T-helper 2 cell treated with Interferon-gamma antibody and Interleukin-4, amounts not matched to agents 5 μg/mL and 100 μg/mL, for 36 hours (primary cell): ENCODE results near the gene CACNB1.
A peak's percentile ranks its signal among the peaks of the same experiment; 100 is the strongest.

ENCODE experiments used
- DNase-seq: peaks from one replicate; pipeline ENCODE4 v3.0.0; 2021; ENCODE audit warnings: low spot score
- H3K27ac Mint-ChIP-seq: one replicate; pipeline ENCODE4 v1.8.0; 2021; ENCODE audit warnings: mild to moderate bottlenecking, mixed read lengths
- H3K27me3 Mint-ChIP-seq: one replicate; pipeline ENCODE4 v1.8.0; 2021; ENCODE audit warnings: low read depth, mixed read lengths
- H3K36me3 Mint-ChIP-seq: one replicate; pipeline ENCODE4 v1.8.0; 2021; ENCODE audit warnings: low read depth, mixed read lengths
- H3K4me1 Mint-ChIP-seq: one replicate; pipeline ENCODE4 v1.8.0; 2021; ENCODE audit warnings: low read depth, mixed read lengths
- H3K4me3 Mint-ChIP-seq: one replicate; pipeline ENCODE4 v1.8.0; 2022; ENCODE audit warnings: mild to moderate bottlenecking, moderate library complexity, mixed read lengths
- H3K9me3 Mint-ChIP-seq: one replicate; pipeline ENCODE4 v1.8.0; 2021; ENCODE audit warnings: mixed read lengths

Gene CACNB1

DNA sequence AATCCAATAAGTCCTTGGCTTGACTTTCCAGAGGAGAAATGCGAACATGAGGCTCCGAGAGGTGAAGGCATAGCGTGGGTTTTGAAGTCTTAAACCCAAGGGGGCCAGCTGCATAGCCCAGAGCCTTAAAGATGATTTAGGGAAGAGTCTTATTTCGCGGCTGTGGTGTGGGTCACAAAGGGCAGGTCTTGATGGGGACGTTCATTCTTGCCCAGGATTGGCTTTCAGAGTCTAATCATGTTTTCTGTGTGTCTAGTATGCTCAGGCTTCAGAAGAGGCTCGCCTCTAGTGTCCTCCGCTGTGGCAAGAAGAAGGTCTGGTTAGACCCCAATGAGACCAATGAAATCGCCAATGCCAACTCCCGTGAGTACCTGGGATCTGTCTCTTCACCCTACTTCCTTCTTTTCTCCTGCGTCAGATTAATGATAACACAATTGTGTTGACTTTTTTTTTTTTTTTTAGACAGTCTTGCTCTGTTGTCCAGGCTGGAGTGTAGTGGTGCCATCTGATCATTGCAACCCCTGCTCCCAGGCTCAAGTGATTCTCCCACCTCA is 3.6 kb upstream of the CACNB1 start:
- H3K36me3 Mint-ChIP-seq = peaks cover 45% of the 10 kb centered on the region

DNA sequence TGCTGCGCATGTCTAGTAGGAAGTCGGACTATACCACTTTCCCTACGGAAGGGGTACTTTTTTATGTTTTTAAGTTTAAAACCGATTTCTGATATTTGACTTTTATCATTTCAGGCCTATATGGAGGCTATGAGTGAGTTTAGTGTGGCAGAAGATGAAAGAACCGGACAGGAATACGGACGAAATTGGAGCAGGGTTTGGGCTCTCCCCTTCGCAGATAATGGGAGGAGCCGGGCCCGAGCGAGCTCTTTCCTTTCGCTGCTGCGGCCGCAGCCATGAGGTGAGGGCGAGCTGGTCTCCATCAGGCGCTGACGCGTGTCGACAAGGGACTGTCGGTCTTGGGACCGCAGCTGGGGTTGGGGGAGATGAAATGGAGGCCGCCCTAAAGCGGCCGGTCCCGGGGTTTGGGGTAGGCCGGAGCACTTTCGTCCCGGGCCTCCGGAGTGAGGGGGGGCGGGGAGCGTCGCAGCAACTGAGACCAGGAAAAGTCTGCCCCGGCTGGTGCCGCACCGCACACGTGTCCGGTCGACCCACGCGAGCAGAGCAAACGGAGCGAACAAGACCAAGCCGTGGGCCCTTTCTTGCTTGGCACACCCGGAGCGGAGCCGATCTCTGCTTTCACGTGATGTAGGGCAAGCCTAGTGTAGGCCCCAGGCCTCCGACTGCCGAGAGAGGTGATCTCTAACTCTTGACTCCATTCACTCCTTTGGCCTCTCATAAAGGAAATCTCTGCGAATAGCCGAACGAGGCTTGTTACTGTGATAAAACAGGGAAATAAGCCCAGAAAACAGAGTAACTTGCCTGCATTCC is 2.8 kb upstream of the CACNB1 start, which contains the start of gene RPL19:
Gene RPL19 (plus strand): TSS at position 214 of the 810 bp plus-strand sequence. CDS start 62 bp downstream, at position 276.
- peaks cover 44% of the 10 kb centered on the region for H3K4me1 Mint-ChIP-seq
- H3K9me3 Mint-ChIP-seq = no peaks in the 10 kb centered on the region
- H3K27me3 Mint-ChIP-seq = no peaks in the 10 kb centered on the region
- peaks cover 45% of the 10 kb centered on the region for H3K36me3 Mint-ChIP-seq
- peak; percentile 77 for DNase-seq
- H3K27ac Mint-ChIP-seq = peak within 1 kb of the TSS; percentile 97
- peak within 1 kb of the TSS; percentile 84 for H3K4me3 Mint-ChIP-seq

More for the DNA sequence above, 3.6 kb upstream of the CACNB1 start:
- Mint-ChIP-seq H3K9me3 (no peaks in the 10 kb centered on the region), H3K27ac (peak overlapping the region; percentile 97), H3K27me3 (no peaks in the 10 kb centered on the region), H3K4me1 (peaks cover 39% of the 10 kb centered on the region), H3K4me3 (peak overlapping the region; percentile 84)
- no peak for DNase-seq

DNA sequence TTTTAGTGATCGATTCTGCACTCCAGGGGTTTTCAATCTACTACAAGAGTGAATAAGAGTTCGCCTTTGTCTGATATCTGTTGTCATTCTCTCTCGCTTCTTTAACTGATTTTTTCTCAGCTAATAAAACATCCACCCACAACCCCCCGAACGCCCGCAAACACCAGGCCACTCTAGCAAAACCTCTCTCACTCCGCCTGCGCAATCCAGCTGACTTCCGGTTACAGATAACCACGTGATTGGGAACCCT is 2.3 kb upstream of the CACNB1 start:
- H3K4me1 Mint-ChIP-seq = peaks cover 44% of the 10 kb centered on the region
- peak overlapping the region; percentile 97 for H3K27ac Mint-ChIP-seq
- H3K9me3 Mint-ChIP-seq = no peaks in the 10 kb centered on the region
- H3K36me3 Mint-ChIP-seq = peaks cover 40% of the 10 kb centered on the region
- peak overlapping the region; percentile 84 for H3K4me3 Mint-ChIP-seq
- peak; percentile 89 for DNase-seq
- H3K27me3 Mint-ChIP-seq = no peaks in the 10 kb centered on the region

DNA sequence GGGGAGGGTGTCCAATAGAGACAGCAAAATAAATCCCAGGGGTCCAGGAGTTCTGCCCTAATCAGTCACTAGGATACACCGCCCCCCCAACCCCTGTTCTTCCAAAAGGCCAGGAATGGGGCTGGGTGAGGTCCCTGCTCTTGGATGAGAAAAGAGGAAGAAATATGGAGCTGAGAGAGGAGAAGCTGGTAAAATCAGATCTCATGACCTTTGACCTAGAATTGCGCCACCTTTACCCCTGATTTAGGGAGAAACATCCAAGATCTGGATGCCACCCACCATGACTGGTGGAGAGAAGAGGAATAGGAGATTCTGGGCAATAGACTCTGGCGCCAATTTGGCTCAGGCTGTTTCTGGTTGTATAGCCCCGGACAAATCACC is 707 bp upstream of the CACNB1 start:
- Mint-ChIP-seq H3K36me3 (peaks cover 29% of the 10 kb centered on the region), H3K4me1 (peaks cover 46% of the 10 kb centered on the region), H3K4me3 (peak overlapping the region; percentile 82), H3K27ac (peak overlapping the region; percentile 71), H3K9me3 (no peaks in the 10 kb centered on the region), H3K27me3 (no peaks in the 10 kb centered on the region)
- no peak for DNase-seq

DNA sequence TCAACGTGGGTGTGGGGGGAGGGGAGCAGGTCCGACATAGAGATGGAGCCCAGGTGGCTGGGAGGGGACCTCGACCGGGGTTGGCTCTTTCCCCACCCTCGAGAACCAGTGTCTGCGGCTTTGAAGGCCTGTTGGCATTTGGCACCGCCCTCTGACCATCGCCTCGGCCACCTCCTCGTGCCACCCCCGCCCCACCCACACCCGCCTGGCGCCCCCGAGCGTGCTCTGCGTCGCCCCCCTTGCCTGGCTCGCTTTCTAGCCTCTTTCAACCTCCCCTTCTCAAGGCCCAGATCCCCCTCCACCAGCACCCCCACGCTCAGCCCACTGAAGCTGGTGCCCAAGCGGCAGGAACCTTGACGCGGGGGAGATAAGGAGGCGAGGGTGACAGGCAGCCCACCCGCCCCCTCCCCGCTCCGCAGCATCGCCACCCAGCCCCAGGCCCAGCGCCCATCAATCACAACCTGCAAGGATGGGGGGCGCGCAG is 619 bp downstream of the CACNB1 start:
- Mint-ChIP-seq H3K4me1 (peaks cover 38% of the 10 kb centered on the region), H3K9me3 (no peaks in the 10 kb centered on the region), H3K4me3 (peak overlapping the region; percentile 82), H3K36me3 (peaks cover 23% of the 10 kb centered on the region), H3K27ac (peak overlapping the region; percentile 44), H3K27me3 (no peaks in the 10 kb centered on the region)
- DNase-seq = no peak

DNA sequence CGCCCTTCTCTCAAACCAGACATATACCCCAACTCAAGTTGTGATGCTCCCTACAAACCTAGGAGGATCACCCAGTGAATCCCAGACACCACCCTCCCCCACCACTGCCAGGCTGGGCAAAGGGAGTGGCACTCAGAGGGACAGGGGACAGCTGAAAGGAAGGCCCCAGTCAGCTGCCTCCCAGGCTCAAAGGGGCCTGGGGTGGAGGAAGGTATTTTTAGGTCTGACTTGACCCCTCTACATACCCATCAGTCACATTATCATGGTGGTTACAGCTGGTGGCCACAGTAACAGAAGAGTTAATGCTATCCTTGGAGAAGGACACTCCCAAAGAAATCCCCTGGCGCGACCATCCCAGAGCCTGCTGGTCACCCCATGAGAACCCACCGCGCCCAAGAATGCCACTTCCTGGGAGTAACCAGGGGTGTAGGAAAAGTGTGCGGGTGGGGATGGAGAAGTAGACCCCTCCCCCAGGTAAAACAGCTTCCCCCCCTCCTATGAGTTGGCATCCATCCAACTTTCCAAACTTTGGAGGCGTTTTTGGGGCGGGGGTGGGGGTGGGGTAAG is 1.1 kb downstream of the CACNB1 start:
- peaks cover 34% of the 10 kb centered on the region for H3K4me1 Mint-ChIP-seq
- peaks cover 21% of the 10 kb centered on the region for H3K36me3 Mint-ChIP-seq
- DNase-seq = no peak
- H3K27me3 Mint-ChIP-seq = no peaks in the 10 kb centered on the region
- no peaks in the 10 kb centered on the region for H3K9me3 Mint-ChIP-seq
- H3K27ac Mint-ChIP-seq = peak overlapping the region; percentile 51
- peak overlapping the region; percentile 76 for H3K4me3 Mint-ChIP-seq

DNA sequence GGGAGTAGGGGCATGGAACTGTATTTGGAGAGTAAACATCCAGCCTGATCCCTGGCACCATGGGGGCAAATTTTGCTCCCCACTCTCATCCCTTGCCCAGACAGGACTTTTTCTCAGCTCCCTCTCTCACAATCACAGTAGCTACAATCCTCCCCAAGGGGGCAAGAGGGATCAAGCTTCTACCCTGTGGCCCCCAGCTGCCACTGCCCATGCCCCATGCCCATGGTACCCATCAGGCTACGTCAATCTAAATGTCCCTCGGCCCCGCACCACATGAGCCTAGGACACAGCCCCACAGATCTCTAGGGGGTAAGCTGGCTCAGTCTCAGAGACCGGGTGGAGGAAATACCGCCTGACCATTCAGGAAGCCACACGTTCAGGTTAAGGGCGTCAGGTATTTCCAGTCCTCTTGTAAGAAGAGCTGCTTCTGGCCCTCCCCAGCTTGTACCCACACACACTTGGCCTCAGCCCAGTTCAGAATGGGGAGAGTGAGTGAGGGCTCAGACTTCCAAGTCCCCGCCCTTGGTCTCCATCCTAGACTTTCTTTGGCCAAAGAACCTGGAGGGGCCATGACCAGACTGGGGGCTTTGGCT is 1.8 kb downstream of the CACNB1 start:
- H3K27me3 Mint-ChIP-seq = no peaks in the 10 kb centered on the region
- H3K9me3 Mint-ChIP-seq = no peaks in the 10 kb centered on the region
- no peak for DNase-seq
- peak overlapping the region; percentile 64 for H3K27ac Mint-ChIP-seq
- H3K4me1 Mint-ChIP-seq = peaks cover 30% of the 10 kb centered on the region
- peaks cover 15% of the 10 kb centered on the region for H3K36me3 Mint-ChIP-seq
- H3K4me3 Mint-ChIP-seq = peak overlapping the region; percentile 76

DNA sequence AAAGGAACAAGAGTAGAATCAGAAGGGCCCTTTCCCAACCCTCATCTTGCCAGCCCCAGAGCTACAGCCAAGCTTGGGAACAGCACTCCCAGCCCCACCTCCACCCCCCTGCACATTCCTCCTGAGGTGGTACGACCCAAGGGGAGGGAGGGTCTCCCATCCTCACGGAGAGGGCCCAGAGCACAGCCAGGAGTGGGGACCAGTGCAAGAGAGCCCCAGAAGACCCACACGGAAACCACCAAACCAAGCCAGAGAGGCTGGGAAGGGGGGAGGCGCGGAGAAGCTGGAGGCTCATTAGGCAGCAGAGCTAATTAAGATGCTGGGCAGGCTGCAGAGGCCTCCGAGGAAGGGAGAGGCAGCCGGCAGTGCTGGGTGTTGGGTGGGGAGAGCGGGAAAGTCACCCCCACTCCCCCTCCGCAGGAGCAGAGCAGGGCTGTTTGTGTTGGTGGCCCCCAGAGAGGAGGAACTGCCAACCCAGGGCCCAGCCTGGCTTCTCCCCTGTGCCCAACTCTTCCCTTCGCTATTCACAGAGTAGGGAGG is 2.4 kb downstream of the CACNB1 start:
- Mint-ChIP-seq H3K36me3 (peaks cover 11% of the 10 kb centered on the region), H3K4me1 (peaks cover 30% of the 10 kb centered on the region), H3K27ac (no peak overlapping the region), H3K4me3 (no peak overlapping the region), H3K9me3 (no peaks in the 10 kb centered on the region), H3K27me3 (no peaks in the 10 kb centered on the region)
- no peak for DNase-seq

DNA sequence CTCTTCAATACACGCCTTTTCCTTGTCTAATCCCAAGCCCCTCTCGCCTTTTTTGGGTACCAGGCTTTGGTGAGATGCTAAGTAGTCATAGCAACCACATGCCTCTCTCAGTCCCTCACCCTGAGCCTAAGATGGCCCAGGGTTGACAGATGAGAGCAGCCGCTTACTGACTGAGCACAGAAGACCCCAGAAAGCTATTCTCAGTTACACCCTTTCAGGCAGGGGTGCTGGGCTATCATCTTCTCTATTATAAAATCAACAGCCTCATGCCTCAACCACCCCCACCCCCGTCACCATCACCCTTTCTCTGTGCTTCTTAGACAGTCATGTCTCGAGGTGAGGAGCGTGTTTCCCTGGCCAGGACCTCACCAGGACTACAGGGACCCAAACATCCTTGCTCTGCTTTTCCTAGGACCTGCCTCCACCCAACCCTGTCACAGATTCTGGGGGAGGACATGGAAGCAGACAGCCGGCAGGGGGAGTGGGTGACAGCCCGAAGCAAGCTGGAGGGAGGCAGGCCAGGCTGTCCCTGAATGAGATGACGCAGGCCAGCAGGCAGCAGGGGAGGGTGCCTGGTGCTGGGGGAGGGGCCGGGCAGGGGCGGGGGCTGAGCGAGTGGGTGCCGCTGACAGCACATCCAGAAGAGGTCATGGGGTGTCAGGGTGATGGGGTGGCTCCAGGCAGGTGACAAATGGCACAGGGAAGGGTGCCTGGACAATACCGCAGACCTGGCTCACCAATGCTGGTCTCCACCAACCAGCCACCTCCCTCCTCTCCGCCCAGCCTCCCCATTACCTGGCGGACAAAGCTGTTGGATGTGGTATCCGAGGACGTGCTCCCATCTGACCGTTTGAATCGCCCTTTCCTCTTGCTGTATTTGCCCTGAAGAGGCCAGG is 3.1 kb downstream of the CACNB1 start:
- no peak overlapping the region for H3K27ac Mint-ChIP-seq
- peaks cover 9% of the 10 kb centered on the region for H3K36me3 Mint-ChIP-seq
- no peak overlapping the region for H3K4me3 Mint-ChIP-seq
- H3K4me1 Mint-ChIP-seq = peaks cover 27% of the 10 kb centered on the region
- H3K27me3 Mint-ChIP-seq = no peaks in the 10 kb centered on the region
- no peak for DNase-seq
- H3K9me3 Mint-ChIP-seq = no peaks in the 10 kb centered on the region

DNA sequence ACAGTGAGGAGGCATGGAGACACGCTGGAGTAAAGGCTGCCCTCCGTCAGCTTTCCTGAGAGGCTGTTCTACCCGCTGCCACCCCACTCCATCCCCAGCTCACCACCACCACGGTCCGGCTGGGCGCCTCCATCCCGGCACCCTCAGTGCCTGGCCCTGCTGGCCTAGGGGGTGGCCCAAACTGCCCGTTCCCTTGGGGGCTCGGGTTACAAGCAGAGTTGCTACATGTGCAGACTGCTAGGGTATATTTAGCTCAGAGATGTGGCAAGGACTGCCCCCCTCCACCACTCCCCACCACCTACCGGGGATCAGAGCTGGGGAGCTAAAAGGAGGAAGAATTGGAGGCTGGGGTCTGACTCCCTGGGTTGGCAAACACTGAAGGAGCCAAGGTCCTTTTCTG is 4.1 kb downstream of the CACNB1 start:
- no peaks in the 10 kb centered on the region for H3K27me3 Mint-ChIP-seq

DNA sequence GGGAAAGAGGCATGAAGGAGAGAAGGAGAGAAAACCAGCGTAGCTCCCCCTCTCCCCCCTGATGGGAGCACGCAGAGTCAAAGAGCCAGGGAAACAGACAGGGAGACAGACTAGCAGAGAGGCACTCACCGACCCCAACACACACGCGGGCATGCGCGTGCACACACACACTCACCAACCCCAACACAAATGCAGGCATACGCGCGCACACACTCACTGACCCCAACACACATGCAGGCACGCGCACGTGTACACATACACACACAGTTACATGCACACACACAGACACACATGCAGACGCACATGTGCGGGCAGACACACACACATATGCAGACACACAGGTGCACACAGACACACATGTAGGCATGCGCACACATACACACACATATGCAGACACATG is 4.6 kb downstream of the CACNB1 start:
- DNase-seq = no peak
- Mint-ChIP-seq H3K9me3 (no peaks in the 10 kb centered on the region), H3K4me3 (no peak overlapping the region), H3K27ac (no peak overlapping the region), H3K36me3 (peaks cover 9% of the 10 kb centered on the region), H3K4me1 (peaks cover 16% of the 10 kb centered on the region), H3K27me3 (no peaks in the 10 kb centered on the region)

More for the DNA sequence above, 4.1 kb downstream of the CACNB1 start:
- H3K27ac Mint-ChIP-seq = no peak overlapping the region
- no peaks in the 10 kb centered on the region for H3K9me3 Mint-ChIP-seq
- peaks cover 9% of the 10 kb centered on the region for H3K36me3 Mint-ChIP-seq
- peaks cover 21% of the 10 kb centered on the region for H3K4me1 Mint-ChIP-seq
- DNase-seq = no peak
- no peak overlapping the region for H3K4me3 Mint-ChIP-seq

DNA sequence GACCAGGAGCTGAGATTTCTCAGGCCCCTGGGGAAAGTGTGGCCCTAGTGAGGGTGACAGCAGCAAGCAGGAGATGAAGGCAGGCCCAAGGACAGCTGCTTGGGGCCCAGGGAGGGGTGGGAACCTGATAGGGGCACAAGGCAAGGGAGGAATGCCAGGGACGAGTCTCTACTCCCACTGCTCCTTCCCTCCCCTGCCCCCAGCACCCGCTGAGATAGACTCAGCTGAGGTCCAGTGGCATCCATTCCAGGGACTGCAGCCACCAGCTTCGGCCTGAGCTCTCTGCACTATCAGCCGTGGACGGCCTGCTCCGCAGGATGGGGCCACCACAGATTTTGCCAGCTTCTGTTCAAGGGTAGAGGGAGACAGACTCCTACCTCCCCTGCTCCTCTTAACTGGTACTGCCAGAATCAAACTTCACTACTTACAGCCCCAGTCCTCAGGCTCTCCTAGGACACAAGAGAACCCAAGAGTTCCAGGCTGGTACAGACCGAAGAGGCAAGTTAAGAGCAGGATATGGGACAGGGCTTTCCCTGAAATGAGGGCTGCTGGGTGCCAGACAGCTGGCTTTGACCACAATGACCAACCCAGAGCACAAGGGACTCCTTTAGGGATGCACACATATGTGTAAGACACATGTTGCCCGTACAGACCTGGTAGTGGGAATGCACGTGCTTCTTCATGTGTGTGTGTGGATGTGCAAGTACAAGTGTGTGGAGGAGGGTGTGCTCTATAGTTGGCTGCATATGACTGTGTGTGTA is 5.5 kb downstream of the CACNB1 start:
- Mint-ChIP-seq H3K4me3 (no peak overlapping the region), H3K4me1 (peaks cover 15% of the 10 kb centered on the region), H3K27ac (no peak overlapping the region), H3K27me3 (no peaks in the 10 kb centered on the region), H3K9me3 (no peaks in the 10 kb centered on the region), H3K36me3 (peaks cover 12% of the 10 kb centered on the region)
- DNase-seq = no peak
